ENCODE results near the gene EPB41L1.

DNA sequence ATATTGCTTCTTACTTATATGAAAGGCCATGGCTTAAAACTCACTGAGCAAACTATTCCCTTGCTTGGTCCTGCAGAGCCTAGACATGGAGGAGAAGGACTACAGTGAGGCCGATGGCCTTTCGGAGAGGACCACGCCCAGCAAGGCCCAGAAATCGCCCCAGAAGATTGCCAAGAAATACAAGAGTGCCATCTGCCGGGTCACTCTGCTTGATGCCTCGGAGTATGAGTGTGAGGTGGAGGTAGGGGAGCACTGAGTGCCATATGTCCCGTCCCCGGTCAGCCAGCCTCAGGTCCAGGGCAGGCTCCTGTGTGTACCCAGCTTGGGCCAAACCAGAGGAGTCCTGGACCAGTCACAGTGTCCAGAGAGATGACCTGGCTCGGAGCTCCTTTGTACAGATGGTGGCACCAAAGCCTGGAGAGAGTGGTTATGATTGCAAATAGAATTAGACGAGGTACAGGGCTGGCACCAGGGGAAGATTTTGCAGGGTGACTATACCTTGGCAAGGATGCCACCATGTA lies 21.0 kb downstream of the EPB41L1 start:
- TF ChIP-seq, protein P1, sequence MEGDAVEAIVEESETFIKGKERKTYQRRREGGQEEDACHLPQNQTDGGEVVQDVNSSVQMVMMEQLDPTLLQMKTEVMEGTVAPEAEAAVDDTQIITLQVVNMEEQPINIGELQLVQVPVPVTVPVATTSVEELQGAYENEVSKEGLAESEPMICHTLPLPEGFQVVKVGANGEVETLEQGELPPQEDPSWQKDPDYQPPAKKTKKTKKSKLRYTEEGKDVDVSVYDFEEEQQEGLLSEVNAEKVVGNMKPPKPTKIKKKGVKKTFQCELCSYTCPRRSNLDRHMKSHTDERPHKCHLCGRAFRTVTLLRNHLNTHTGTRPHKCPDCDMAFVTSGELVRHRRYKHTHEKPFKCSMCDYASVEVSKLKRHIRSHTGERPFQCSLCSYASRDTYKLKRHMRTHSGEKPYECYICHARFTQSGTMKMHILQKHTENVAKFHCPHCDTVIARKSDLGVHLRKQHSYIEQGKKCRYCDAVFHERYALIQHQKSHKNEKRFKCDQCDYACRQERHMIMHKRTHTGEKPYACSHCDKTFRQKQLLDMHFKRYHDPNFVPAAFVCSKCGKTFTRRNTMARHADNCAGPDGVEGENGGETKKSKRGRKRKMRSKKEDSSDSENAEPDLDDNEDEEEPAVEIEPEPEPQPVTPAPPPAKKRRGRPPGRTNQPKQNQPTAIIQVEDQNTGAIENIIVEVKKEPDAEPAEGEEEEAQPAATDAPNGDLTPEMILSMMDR (IDR thresholded peaks at IDR 0.05): no peak
- no peak for TF ChIP-seq EZH2 (IDR thresholded peaks at IDR 0.05)
